Endothelial cell of umbilical vein (primary cell): Measurements from ENCODE around the gene PTPN3. TPM values are rescaled to one million over a fixed set of nuclear protein-coding genes. Genes with fewer than 3 reads are reported as not detected.

Source experiments
- BruUV-seq: library from RNA; stranded (reverse); fragments of 400-500 nt; replicated peaks from 2 replicates; lab custom pipeline; 2021; lab: Mats Ljungman, UMichigan
- CTCF ChIA-PET: fragments of 300-600, 350-600 bp; sonication (Branson Sonifier 250); formaldehyde crosslinking; loops from one replicate; lab custom pipeline; 2021; ENCODE audit warnings: antibody characterized with exemption, inconsistent platforms; lab: Charles Lee
- POLR2A ChIA-PET: fragments of 300-600, 350-600 bp; sonication (Branson Sonifier 250); formaldehyde crosslinking; loops from one replicate; lab custom pipeline; 2021; ENCODE audit warnings: antibody characterized with exemption, inconsistent platforms; lab: Charles Lee
- DNase-seq: peaks from one replicate; pipeline ENCODE4 v3.0.0-alpha.2; 2011; ENCODE audit warnings: low read depth, low spot score
- FAIRE-seq: peaks from 2 replicates; lab custom pipeline; 2011; peaks lifted over from hg19 to GRCh38; lab: Jason Lieb, UNC
- H2AFZ ChIP-seq: 2 replicates; pipeline ENCODE4 v1.6.0; 2012; ENCODE audit warnings: low read depth, low read length, control low read depth, inconsistent platforms
- H3K27ac ChIP-seq: 2 replicates; pipeline ENCODE4 v1.5.1; 2011; ENCODE audit warnings: low read depth, mild to moderate bottlenecking, control low read depth, low read length, moderate library complexity; ENCODE audit not compliant: insufficient read depth
- H3K27me3 ChIP-seq, 2 experiments: 2 replicates each; pipeline versions ENCODE4 v1.6.0 to v1.6.1; 2011; ENCODE audit warnings: low read length in 2 of 2, mixed read lengths in 1 of 2; ENCODE audit not compliant: control insufficient read depth in 2 of 2, insufficient read depth in 2 of 2
- H3K36me3 ChIP-seq, 2 experiments: 2 replicates in 1 of 2; 3 replicates in 1 of 2; pipeline ENCODE4 v1.5.1; 2011; ENCODE audit warnings: low read length in 2 of 2, mild to moderate bottlenecking in 1 of 2, moderate library complexity in 1 of 2; ENCODE audit not compliant: control insufficient read depth in 2 of 2, insufficient read depth in 2 of 2; ENCODE audit errors: extremely low read depth in 1 of 2
- H3K4me1 ChIP-seq: 3 replicates; pipeline ENCODE4 v1.5.1; 2011; ENCODE audit warnings: mild to moderate bottlenecking, low read length; ENCODE audit not compliant: control insufficient read depth, insufficient read depth; ENCODE audit errors: extremely low read depth
- H3K4me2 ChIP-seq: 2 replicates; pipeline ENCODE4 v1.6.1; 2011; ENCODE audit warnings: low read length, control low read depth, mixed read lengths; ENCODE audit not compliant: insufficient read depth
- H3K4me3 ChIP-seq, 3 experiments: fragments of 200-600 bp in 1 of 3; sonication (generic), shearing (Covaris generic) in 1 of 3; replicated peaks in 1 of 3; 2 replicates each; pipeline ENCODE4 v1.5.1; 2011 to 2016; ENCODE audit warnings: control low read depth in 3 of 3, low read length in 3 of 3, mild to moderate bottlenecking in 2 of 3, inconsistent platforms in 1 of 3, low read depth in 1 of 3, moderate library complexity in 1 of 3; ENCODE audit not compliant: insufficient read depth in 1 of 3
- H3K79me2 ChIP-seq: 2 replicates; pipeline ENCODE4 v1.6.0; 2012; ENCODE audit warnings: low read length, inconsistent platforms; ENCODE audit not compliant: control insufficient read depth, insufficient read depth
- H3K9ac ChIP-seq: replicated peaks from 2 replicates; pipeline ENCODE3; 2011; ENCODE audit warnings: low read length, control low read depth; ENCODE audit not compliant: insufficient read depth; ENCODE audit errors: extremely low read depth
- H3K9me1 ChIP-seq: replicated peaks from 3 replicates; pipeline ENCODE4 v1.6.0; 2011; ENCODE audit warnings: mild to moderate bottlenecking, low read length; ENCODE audit not compliant: control insufficient read depth, insufficient read depth; ENCODE audit errors: extremely low read depth
- H3K9me3 ChIP-seq: replicated peaks from 2 replicates; pipeline ENCODE4 v1.5.1; 2012; ENCODE audit warnings: low read length, inconsistent platforms; ENCODE audit not compliant: control insufficient read depth, insufficient read depth
- H4K20me1 ChIP-seq: replicated peaks from 2 replicates; pipeline ENCODE3; 2011; ENCODE audit warnings: mild to moderate bottlenecking, low read length; ENCODE audit not compliant: control insufficient read depth, insufficient read depth; ENCODE audit errors: extremely low read depth
- CTCF ChIP-seq, 2 donors: IDR thresholded peaks; 1 replicate in 1 of 2; 2 replicates in 1 of 2; pipeline ENCODE4 v1.5.1; 2011; ENCODE audit warnings: low read length in 2 of 2, mild to moderate bottlenecking in 2 of 2, moderate library complexity in 2 of 2, control low read depth in 1 of 2, inconsistent platforms in 1 of 2, low read depth in 1 of 2; ENCODE audit not compliant: insufficient read depth in 1 of 2; ENCODE audit errors: extremely low read depth in 1 of 2
- EZH2 ChIP-seq: IDR thresholded peaks from 2 replicates; pipeline ENCODE4 v1.6.1; 2012; ENCODE audit warnings: borderline replicate concordance, low read depth, mild to moderate bottlenecking, moderate library complexity, low read length, inconsistent platforms; ENCODE audit not compliant: severe bottlenecking
- FOS ChIP-seq: IDR thresholded peaks from 2 replicates; pipeline ENCODE4 v1.6.1; 2011; ENCODE audit warnings: mild to moderate bottlenecking, low read length, moderate library complexity, borderline replicate concordance; ENCODE audit not compliant: insufficient read depth
- GATA2 ChIP-seq: IDR thresholded peaks from 2 replicates; pipeline ENCODE4 v1.7.0; 2011; ENCODE audit warnings: low read depth, mild to moderate bottlenecking, moderate library complexity, mixed read lengths, low read length; ENCODE audit not compliant: insufficient read length, insufficient read depth
- JUN ChIP-seq: IDR thresholded peaks from 2 replicates; pipeline ENCODE4 v1.6.1; 2011; ENCODE audit warnings: borderline replicate concordance, low read depth; ENCODE audit not compliant: insufficient read length, insufficient read depth
- MAX ChIP-seq: IDR thresholded peaks from 2 replicates; pipeline ENCODE4 v1.6.1; 2011; ENCODE audit not compliant: insufficient read depth, insufficient read length
- MYC ChIP-seq: IDR thresholded peaks from one replicate; pipeline ENCODE4 v1.6.1; 2011; ENCODE audit warnings: mild to moderate bottlenecking, low read depth, low read length
- POLR2A ChIP-seq: IDR thresholded peaks from 2 replicates; pipeline ENCODE4 v1.6.1; 2012; ENCODE audit warnings: low read depth, mild to moderate bottlenecking, control low read depth, low read length
- POLR2AphosphoS5 ChIP-seq: IDR thresholded peaks from 2 replicates; pipeline ENCODE4 v1.6.1; 2012; ENCODE audit warnings: low read depth, mild to moderate bottlenecking, control low read depth, low read length, moderate library complexity; ENCODE audit not compliant: insufficient read depth
- dilution Hi-C: fragments of 300-500 bp; cut with MboI; formaldehyde crosslinking; loops from one replicate; pipeline ENCODE4 v1.15.0; 2019; ENCODE audit warnings: low sequenced_read_pairs; ENCODE audit not compliant: extremely low pct_ligation_motif_present
- intact Hi-C: fragments of 100-400 bp; cut with micrococcal nuclease; formaldehyde crosslinking; loops from one replicate; pipeline ENCODE4 v1.10.0; 2022
- polyA plus RNA-seq, 4 experiments: library from polyadenylated mRNA; depleted of rRNA in 3 of 4; stranded (reverse) in 3 of 4; unstranded in 1 of 4; fragments of >200 nt; gene quantifications; 2 replicates each; pipeline versions ENCODE4 v1.2.1 to v1.2.3, GENCODE V29; 2011 to 2012; ENCODE audit warnings: missing spikeins in 1 of 4
- total RNA-seq: library from RNA; stranded (reverse); gene quantifications from 2 replicates; pipeline ENCODE4 v1.2.3, GENCODE V29; 2021

Gene PTPN3
- total and polyA plus RNA-seq, 2 donors (not counting 3 experiments of a cell fraction or from before 2014, with no cell fraction given) = 0.01 TPM; not detected in 1

GRCh38 chr9:109351032-109351431 is 147.1 kb downstream of the PTPN3 start:
- Histone ChIP-seq H3K9me3 (no peaks in the 10 kb centered on the region), H3K4me3 (no peak overlapping the region), H3K4me1 (no peaks in the 10 kb centered on the region), H2AFZ (no peak overlapping the region), H3K27me3 (no peaks in the 10 kb centered on the region), H3K9me1 (no peaks in the 10 kb centered on the region), H4K20me1 (no peaks in the 10 kb centered on the region), H3K9ac (no peak overlapping the region), H3K79me2 (no peaks in the 10 kb centered on the region), H3K4me2 (no peak overlapping the region), H3K27ac (no peak overlapping the region), H3K36me3 (no peaks in the 10 kb centered on the region)
- intact Hi-C loops (no loop called here), dilution Hi-C loops (no loop called here)
- ChIA-PET POLR2A (no interaction called here), CTCF (no interaction called here)
- TF ChIP-seq JUN (no peak), CTCF (IDR thresholded peaks at IDR 0.05; ENCODE audit: extremely low read depth in 1 of 2, insufficient read depth in 1 of 2, low read depth in 1 of 2, low read length in 2 of 2) (no peak), MAX (no peak), FOS (no peak), EZH2 (no peak), GATA2 (no peak), MYC (no peak), POLR2A (no peak), POLR2AphosphoS5 (no peak)
- BruUV-seq = no TSS peak
- no peak for FAIRE-seq
- DNase-seq = no peak
